ENCODE measurements around the gene PARN.

Gene PARN

DNA sequence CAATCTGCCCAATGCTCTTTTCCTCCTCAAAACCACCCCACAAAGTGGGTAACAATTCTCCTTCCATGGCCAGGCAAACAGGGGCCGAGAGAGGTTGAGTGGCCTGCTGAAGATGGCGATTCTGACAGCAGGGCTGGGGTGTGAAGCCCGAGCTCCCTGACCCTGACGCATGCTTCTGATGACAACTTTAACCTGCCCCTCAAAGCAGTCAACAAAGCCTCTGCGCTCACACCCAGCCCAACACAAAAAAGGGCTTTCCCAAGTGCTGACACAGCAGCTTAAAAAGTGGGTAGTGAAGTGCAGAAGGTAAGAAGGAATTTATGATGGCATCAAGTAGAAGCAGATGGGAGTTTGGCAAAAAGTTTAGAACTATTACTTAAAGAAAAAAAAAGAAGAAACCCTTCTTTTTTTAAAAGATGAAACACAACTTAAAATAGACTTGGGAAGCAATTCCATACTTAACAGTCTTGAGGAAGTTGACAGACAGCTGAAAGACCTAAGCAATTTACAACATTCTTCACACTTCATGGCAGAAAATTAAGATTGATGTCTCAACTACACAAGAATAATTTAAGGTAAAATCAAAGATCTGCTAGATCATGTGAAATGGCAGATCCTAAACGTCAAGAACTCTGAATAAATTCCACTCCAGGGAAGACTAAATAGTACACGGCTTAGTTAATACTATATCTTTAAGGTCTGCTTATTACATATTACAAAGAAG is 133.9 kb downstream of the PARN start:
- DNase-seq: no peak

DNA sequence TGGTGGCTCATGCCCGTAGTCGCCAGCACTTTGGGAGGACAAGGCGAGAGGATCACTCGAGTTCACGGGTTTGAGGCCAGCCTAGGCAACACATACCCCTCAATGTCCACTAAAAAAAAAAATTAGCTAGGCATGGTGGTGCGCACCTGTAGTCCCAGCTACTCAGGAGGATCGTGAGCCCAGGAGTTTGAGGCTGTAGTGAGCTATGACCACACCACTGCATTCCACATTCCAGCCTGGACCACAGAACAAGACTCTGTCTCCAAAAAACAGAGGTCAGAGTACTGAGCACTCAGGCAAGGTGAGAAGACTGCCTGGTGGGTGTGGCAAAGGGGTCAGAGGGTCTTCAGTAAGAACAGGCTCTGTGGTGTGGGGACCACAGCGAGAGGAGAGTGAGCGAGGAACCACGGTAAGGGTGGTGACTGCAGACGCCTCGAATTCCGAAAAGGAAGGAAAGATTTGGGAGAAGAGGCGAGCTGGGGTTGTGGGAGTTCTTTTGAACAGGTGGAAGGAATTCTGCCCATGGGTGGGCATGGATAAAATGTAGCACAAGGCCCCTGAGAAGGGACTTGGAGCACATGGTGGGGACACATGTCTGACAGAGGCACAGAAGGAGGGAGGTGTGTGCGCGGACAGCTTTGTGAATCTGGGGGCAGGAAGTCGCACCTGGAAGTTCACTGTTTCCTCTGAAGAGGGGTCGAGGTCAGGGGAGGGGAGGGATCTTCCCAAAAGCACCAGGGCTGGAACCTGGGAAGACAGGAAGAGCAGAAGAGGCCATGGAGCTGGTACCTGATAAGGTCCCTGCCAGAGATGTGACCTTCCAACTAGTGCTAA is 134.6 kb downstream of the PARN start:
- no peak for DNase-seq

DNA sequence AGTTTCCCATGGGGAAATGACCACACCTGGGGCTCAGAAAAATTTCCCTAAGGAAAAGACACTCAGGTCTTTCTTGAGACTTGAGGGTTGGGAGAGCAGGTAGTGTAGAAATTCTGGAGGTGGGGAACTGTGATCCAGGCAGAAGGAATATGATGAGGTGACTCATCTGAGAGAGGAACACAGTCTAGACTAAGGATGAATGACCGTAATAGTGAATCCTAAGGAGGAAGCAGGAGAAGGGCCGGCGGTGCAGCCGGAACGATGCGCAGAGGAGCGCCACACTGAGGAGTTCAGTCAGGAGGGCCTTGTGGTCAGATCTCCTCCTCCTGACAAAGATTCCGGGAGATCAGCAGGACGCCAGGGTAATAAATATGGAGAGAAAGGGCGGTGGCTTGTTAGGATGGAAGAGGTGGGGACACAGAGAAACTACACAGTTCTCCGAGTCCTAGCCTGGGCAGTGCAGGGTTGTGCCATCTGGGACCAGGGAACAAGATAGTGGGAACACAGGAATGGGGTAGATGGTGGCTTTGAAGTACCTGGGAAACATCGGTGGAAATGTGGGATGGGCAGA is 135.6 kb downstream of the PARN start:
- DNase-seq: no peak

DNA sequence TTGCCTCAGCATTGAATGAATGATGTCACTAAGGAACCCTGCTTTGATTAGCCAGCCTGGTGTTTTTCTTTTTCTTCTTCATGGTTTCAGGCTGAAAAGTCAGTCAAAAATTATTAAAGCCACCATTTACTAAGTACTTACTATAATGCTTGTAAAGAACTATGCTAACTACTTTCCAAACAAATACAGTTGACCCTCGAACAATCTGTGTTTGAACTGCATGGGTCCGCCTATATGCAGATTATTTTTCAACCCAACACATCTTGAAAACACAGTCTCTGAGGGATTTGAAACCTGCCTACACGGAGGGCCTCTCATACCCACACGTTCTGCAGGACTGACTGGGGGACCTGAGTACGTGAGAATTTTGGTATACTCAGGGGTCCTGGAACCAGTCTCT is 136.3 kb downstream of the PARN start:
- DNase-seq: no peak

DNA sequence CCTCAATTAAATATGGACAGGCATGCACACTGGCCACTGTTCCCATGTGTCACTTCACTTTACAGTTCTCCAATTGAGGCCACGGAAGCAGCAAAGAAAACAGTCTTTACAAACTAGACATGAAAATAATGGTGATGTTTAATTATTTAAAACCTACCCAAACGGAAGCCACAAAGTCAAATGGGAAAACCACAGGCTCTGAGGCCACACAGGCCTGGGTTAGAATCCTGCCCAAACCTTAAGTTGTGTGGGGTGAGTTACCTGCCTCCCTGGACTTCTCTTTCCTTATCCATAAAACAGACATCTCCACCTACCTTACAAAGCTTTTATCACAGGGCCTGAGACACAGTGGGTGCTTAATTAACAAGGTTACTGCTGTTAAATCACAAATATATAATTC is 137.4 kb downstream of the PARN start:
- DNase-seq: no peak

DNA sequence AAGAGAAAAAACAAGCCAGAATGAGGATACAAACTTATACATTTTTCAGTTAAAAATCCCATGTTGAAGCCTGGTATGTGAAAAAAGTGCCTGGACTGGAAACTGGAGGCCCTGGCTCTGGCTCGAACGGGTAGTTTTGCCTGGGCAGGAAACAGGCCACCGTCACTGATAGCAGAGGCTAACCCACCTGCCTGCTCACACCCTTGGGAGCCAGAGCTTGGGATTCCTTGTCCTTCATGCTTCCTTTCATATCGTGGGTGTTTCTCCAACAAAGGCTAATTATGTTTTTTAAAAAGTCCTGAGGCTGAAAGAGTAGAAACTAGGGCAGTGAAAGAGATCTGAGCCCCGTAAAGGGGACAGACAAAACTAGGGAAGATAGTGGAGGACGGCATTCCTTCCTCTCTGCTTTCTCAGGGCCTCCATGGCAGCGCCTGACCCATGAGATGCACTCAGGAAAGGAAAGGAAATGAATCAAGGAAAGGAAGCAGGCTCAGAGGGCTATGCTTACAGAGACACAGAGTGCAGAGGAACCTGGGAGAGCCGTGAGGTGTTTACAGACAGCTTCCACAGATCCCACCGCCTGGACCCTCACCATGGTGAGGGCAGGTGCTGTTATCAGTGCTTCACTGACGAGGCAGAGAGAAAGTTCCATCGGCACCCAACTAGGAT is 138.1 kb downstream of the PARN start:
- DNase-seq: no peak

DNA sequence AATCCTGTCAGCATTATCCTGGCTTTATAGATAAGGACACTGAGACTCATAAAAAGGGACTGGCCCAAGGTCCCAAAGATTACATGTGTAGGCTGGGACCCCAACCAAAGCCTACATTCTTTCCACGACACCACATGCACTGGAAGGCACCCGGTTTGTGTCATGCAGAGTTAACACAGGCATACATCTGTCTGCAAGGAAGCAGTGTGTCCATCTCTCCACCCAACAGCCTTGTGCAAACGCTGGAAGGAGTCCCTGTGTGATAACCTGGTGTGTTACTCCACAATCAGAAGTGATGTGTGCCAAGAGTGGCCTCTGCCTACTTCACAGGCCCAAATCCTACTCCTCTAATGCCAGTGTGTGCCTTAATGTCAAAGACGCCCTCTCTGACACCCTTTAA is 139.8 kb downstream of the PARN start:
- no peak for DNase-seq

DNA sequence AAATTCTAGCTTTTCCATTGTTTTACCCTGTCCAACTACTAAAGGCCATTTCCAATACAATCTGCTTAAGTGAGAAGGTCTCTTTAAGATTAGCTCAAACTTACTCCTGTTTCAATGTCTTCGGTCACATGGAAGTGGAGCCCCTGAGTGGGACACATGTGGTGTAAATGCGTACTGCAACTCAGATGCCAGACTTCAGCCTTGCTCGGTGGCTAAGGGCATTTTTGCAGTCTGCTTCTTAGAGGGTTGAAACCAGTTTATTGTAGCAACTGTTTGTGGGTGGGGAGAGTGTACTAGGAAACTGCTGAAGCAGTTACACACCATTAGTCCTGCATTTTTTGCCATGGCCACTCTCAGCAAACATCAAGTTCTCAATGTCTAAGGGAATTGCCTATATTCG is 140.6 kb downstream of the PARN start:
- DNase-seq: peak; percentile 30

DNA sequence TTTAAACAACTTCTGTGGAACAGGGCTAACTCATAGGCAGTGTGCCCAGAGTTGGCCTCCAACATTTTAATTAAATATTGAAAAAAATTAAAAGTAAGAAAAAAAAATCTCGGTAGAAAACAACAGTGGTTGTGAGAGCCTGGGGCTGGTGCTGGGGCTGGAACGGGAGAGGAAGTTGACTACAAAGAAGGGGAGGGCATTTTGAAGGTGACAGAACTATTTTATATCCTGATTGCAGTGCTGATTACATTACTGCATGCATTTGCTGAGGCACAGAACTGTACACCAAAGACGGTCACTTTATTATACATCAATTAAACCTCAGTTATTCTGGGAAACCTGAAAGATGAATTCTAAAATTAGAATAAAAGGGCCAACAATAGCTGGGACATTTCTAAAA is 142.5 kb downstream of the PARN start:
- DNase-seq: no peak

DNA sequence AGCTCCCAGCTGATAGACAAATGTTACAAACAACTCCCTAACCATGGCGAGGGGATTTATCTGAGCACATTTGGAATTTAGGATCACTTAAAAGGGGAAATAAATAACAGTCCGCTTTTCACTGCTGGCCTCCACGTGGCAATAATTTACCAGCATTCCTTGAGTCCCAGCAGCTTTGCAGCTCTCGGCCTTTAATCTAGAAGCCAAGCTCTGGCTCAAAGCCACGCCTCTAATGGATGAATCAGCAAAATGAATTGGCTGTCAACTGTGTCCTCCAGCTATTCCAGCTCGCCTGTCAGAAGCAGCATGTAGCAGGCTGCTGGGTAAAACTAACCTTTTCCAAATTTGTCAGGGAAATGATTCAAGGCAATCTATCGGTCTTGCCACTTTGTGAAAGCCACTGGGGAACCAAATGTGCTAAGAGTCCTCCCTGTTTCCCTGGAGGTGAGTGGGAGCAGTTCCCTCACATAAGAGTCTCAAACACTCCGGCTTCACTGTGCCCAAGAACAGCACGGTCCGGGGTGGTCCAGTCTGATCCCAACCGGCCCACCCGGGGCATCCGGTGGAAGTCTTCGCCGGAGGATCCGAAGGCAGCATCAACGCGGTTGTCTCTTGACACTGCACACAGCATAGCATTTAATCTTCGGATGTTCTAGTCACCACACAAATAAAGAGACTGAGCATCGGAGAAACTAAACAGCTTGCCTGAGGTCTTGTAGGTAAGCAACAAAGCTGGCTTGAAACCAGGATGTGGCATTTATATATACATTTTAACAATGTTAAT is 143.3 kb downstream of the PARN start:
- peak; percentile 88 for DNase-seq

DNA sequence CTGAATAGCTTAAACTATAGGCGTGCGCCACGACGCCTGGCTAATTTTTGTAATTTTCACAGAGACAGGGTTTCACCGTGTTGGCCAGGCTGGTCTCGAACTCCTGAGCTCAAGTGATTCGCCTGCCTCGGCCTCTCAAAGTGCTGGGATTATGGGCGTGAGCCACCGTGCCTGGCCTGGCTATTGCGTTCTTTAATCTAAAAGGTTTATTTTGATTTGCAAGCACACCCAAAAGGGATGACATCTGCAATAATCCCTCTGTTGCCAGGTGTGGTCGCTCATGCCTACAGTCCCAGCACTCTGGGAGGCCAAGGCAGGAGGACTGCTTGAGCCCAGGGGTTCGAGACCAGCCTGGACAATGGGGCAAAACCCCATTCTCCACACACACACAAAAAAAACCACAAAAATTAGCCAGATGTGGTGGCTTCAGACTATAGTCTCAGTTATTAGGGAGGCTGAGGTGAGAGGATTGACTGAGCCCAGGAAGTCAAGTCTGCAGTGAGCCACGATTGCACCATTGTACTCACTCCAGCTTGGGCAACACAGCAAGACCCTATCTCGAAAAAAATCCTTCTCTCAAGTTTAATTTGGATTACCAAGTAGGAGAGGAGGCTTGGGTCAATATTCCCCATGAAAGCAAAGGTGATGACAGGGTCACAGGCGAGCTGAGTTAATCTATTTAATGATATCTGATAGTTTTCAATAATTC is 144.1 kb downstream of the PARN start:
- DNase-seq: no peak

DNA sequence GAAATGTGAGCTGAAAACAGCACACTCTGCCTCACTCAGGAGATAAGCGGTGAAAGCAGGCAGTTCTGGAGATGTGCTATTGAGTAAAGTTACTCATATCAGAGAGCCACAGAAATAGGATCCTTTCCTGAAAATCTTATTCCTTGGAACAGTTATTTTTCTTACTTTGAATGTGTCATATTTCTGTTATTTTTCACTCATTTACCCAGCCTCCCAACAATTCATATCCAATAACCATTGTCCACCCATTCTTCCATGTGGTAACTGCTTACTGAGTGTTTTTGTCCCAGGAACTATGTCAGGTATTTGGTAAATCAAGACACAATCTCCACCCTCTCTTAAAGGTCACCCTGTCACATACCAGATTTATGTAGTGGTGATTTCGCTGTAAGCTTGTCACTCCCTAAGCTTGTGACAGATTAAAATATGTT is 144.9 kb downstream of the PARN start:
- no peak for DNase-seq

DNA sequence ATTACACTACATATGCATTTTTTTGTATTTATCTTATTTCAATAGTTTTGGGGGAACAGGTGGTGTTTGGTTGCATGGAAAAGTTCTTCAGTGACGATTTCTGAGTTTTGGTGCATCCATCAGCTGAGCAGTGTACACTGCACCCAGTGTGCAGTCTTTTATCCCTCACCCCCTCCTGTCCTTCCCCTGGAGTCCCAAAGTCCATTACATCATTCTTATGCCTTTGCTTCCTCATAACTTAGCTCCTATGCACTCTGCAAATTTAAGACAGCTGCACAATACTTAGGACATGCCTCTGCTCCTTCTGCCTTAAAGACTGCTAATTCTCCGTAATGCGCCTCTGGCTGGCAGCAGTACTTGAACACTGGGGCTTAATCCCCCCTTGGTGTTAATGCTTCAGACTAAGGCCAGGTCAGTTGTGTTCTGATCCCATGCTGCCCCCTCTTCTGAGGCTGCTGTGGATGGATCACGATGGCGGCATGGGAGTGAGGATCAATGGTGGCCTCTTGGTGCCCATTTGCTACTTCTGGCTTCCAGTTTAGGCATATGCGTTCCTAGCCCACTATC is 146.2 kb downstream of the PARN start:
- no peak for DNase-seq

DNA sequence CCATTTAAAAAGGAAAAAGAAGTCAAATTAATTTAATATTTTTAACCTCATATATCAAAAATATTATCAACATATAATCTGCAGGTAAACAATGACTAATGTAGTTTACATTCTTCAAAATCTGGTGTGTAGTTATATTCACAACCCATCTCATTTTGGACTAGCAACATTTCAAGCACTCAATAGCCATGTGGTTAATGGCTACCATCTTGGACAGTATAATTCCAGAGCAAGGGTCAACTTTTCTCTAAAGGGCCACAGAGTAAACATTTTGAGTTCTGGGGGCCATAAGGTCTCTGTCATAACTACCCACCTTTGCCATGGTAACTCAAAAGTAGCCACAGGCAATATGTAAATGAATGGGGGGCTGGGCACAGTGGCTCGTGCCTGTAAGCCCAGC is 153.9 kb downstream of the PARN start:
- DNase-seq: no peak

DNA sequence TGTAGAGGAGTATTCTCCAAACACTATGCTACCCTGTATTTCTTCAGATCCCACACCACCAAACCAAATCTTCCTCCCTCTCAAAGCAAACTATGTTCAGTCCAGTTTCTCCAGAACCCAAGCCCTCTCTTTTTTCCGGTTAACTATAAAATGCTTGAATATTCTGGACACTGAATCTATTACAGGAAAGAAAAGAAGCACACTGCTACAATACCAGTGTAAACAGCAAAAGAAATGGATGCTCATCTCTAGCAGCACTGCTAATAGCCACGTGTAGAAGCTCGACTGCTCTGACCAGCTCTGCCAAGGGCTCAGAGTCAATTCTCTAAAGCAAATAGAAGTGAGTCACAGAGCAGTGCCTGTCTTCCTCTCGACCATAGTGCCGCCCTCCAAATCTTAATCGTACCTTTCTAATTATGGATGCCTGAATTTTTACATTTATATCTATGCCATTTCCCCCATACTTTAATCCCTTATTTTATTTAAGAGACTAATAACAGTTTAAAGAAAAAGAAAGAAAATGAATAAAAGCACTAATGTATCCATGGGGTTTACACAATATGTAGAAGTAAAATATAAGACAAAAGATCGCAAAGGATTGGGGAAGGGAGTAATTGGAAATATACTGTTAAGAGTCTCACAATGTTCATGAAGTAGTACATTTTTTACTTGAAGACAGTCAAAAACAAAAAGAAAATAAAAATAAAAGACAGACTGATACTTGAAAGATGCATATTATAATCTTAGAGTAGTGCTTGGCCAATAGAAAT is 154.5 kb downstream of the PARN start:
- DNase-seq: no peak

DNA sequence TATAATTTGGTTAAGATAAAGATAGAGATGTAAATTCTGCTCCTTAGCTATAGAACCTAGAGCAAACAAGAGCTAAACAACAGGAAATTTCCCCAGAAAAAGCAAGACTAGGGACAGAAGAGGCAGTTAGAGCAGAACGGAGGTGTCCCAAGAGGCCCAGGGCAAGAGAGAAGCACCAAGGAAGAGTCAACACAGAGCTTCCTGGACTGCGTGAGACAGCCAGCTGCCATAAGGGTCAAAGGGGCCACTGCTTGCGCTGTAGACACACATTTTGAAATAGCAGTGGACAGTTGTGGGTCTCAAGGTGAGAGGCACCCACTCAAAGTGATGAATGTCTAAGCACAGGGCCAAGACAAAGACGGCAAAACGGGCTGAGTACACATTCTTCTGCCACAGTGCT is 156.6 kb downstream of the PARN start:
- no peak for DNase-seq

DNA sequence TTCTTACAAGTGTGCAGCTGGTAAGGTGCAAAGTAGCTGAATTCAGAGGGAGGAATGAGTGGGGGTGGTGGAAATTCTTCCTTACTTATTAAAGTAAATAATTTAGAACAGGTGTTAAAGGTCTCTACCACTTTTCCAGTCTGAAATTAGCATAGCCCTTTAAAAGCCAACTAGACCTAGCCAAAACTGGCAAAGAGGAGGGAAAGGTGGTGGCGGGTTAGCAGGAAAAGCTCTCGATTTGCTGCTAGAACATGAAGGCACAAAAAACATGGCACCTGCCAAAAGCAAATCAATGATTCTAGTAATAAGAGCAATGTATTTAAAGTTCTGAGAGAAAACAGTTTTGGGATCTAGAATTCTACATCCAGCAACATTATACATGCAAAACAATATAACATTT is 157.7 kb downstream of the PARN start:
- no peak for DNase-seq

DNA sequence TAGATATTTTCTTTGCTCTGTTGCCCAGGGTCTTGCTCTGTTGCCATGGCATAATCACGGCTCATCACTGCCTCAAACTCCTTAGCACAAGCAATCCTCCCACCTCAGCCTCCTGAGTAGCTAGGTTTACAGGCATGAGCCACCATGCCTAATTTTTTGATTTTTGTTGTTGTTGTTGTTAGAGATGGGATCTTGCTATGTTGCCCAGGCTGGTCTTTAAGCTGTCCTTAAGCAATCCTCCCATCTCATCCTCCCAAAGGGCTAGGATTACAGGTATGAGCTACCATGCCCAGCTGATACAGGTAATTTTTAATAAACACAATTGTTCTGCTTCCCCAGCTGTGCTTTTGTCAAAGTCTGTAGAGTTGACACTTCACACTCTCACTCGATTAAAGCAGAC is 159.3 kb downstream of the PARN start:
- DNase-seq: no peak

DNA sequence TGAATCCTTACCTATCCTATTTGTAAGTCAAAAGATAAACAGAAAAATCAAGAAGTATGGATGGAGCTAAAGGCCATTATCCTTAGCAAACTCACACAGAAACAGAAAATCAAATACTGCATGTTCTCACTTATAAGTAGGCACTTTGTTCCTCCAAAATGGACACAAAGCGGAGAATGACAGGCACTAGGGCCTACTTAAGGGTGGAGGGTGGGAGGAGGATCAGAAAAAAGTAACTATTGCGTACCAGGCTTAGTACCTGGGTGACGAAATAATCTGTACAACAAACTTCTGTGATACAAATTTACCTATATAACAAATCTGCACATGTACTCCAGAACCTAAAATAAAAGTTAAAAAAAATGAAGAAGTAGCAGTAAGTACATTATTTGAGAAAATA is 164.3 kb downstream of the PARN start:
- no peak for DNase-seq

DNA sequence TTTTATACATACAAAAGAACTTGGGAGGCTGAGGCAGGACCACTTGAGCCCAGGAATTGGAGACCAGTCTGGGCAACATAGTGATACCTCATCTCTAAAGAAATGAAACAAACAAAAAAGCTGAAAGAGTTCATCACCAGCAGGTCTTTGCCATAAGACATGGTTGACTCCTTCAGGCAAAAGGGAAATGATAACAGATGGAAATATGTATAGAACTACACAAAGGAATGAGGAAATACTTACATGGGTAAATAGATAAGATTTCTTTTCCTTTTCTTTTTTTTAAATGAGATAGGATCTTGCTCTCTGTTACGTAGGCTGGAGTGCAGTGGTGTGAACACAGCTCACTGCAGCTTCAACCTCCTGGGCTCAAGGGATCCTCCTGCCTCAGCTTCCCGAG is 165.3 kb downstream of the PARN start:
- no peak for DNase-seq

DNA sequence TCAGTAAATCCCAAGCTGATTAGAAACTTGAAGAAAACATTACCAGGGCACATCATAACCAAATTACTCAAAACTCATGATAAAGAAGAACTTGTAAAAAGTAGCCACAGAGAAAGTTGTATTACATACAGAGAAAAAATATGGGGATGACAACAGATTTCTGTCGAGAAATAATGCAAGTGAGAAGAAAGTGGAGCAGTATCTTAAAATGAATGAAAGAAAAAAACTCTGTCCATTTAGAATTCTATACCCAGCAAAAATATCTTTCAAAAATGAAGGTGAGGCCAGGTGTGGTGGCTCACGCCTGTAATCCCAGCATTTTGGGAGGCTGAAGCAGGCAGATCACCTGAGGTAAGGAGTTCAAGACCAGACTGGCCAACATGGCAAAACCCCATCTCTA is 165.9 kb downstream of the PARN start:
- no peak for DNase-seq
